EL (cell line): Measurements from ENCODE around the gene ZGPAT.

ENCODE experiments used
- DNase-seq: peaks from one replicate; pipeline ENCODE4 v3.0.0-alpha.2; 2016

The ZGPAT gene

GRCh38 chr20:63734111-63734945, 26.5 kb downstream of the ZGPAT start:
- no peak for DNase-seq

- no peak for DNase-seq
Measured at GRCh38 chr20:63734946-63735858, 27.4 kb downstream of the ZGPAT start.

- no peak for DNase-seq
Measured at GRCh38 chr20:63735859-63736718, 28.2 kb downstream of the ZGPAT start, which contains the start of gene LIME1. LIME1 (plus strand) TSS chr20:63736664; CDS start chr20:63737550, 886 bp downstream.

GRCh38 chr20:63736893-63737694, 29.3 kb downstream of the ZGPAT start:
- DNase-seq, result no peak

- DNase-seq, result no peak
Measured at GRCh38 chr20:63737695-63737944, 29.8 kb downstream of the ZGPAT start.

GRCh38 chr20:63737945-63738686, 30.3 kb downstream of the ZGPAT start:
- no peak for DNase-seq

GRCh38 chr20:63738687-63739129, 30.9 kb downstream of the ZGPAT start:
- DNase-seq, result no peak

GRCh38 chr20:63739130-63740069, 31.6 kb downstream of the ZGPAT start, which contains the start of gene SLC2A4RG:
SLC2A4RG (plus strand) TSS chr20:63739776; CDS start chr20:63739913, 137 bp downstream.
- peak; percentile 80 for DNase-seq

- DNase-seq, result peak; percentile 49
Measured at GRCh38 chr20:63740070-63740626, 32.3 kb downstream of the ZGPAT start.

- DNase-seq, result peak; percentile 92
Measured at GRCh38 chr20:63740627-63741353, 33.0 kb downstream of the ZGPAT start.

- DNase-seq, result no peak
Measured at GRCh38 chr20:63741354-63741675, 33.5 kb downstream of the ZGPAT start.

GRCh38 chr20:63741676-63742380, 34.0 kb downstream of the ZGPAT start:
- no peak for DNase-seq

GRCh38 chr20:63742381-63743024, 34.7 kb downstream of the ZGPAT start:
- DNase-seq, result no peak

GRCh38 chr20:63743210-63743970, 35.6 kb downstream of the ZGPAT start:
- no peak for DNase-seq

- DNase-seq, result no peak
Measured at GRCh38 chr20:63744158-63744557, 36.3 kb downstream of the ZGPAT start.

GRCh38 chr20:63744574-63745423, 37.0 kb downstream of the ZGPAT start:
- DNase-seq, result no peak
